HepG2 (cell line): Measurements from ENCODE around the gene WDR41. TPM values are rescaled to one million over a fixed set of nuclear protein-coding genes. Genes with fewer than 3 reads are reported as not detected.

ENCODE experiments used
- ATAC-seq: fragments of 200-7000 bp; cut with Tn5 transposase; 3 replicates; pipeline ENCODE4 v1.9.1; 2020; ENCODE audit warnings: mild to moderate bottlenecking, moderate library complexity
- BruUV-seq: library from RNA; stranded (reverse); fragments of 400-500 nt; replicated peaks from 2 replicates; lab custom pipeline; 2021; lab: Mats Ljungman, UMichigan
- CTCF ChIA-PET: fragments of 300-600 bp; formaldehyde crosslinking; extraction: SDS; loops from one replicate; lab custom pipeline; 2021; ENCODE audit warnings: low total read pairs, inconsistent platforms, low intra/inter-chr PET ratio; lab: Yijun Ruan, JAX
- POLR2A ChIA-PET: fragments of 350-600 bp; sonication (Branson Sonifier 250); formaldehyde crosslinking; loops from one replicate; lab custom pipeline; 2020; ENCODE audit warnings: antibody characterized with exemption, inconsistent platforms; lab: Yijun Ruan, JAX
- DNase-seq: peaks from one replicate; pipeline ENCODE4 v3.0.0-alpha.2; 2015; ENCODE audit warnings: low spot score
- FAIRE-seq: peaks from 3 replicates; lab custom pipeline; 2011; peaks lifted over from hg19 to GRCh38; lab: Jason Lieb, UNC
- H2AFZ ChIP-seq: one replicate; pipeline ENCODE4 v1.6.1; 2011; ENCODE audit warnings: low read length, inconsistent platforms
- H3K27ac ChIP-seq: fragments of 300-600 bp; 3 replicates; pipeline ENCODE4 v1.8.0; 2011; ENCODE audit warnings: mixed run types, mild to moderate bottlenecking, mixed read lengths, low read length, inconsistent platforms; ENCODE audit not compliant: insufficient read depth; ENCODE audit errors: extremely low read length
- H3K27me3 ChIP-seq, 2 experiments: fragments of 200-600 bp in 1 of 2; 2 replicates in 1 of 2; 3 replicates in 1 of 2; pipeline versions ENCODE4 v1.6.0 to v1.8.0; 2011; ENCODE audit warnings: low read length in 2 of 2, mild to moderate bottlenecking in 2 of 2, moderate library complexity in 2 of 2, inconsistent platforms in 1 of 2; ENCODE audit not compliant: insufficient read depth in 2 of 2, control insufficient read depth in 1 of 2
- H3K36me3 ChIP-seq, 2 experiments: fragments of 200-600 bp in 1 of 2; replicated peaks in 1 of 2; 2 replicates in 1 of 2; 3 replicates in 1 of 2; pipeline versions ENCODE4 v1.5.1 to v1.8.0; 2011; ENCODE audit warnings: low read length in 2 of 2, inconsistent platforms in 1 of 2; ENCODE audit not compliant: insufficient read depth in 2 of 2, control insufficient read depth in 1 of 2
- H3K4me1 ChIP-seq: 2 replicates; pipeline ENCODE4 v1.5.1; 2012; ENCODE audit warnings: low read length, inconsistent platforms; ENCODE audit not compliant: insufficient read depth
- H3K4me2 ChIP-seq: 2 replicates; pipeline ENCODE4 v1.6.0; 2011; ENCODE audit warnings: low read depth, low read length, inconsistent platforms
- H3K4me3 ChIP-seq, 3 experiments: fragments of 200-600 bp in 1 of 3; sonication (generic), shearing (Covaris generic) in 1 of 3; replicated peaks in 1 of 3; 2 replicates each; pipeline ENCODE4 v1.5.1; 2011 to 2016; ENCODE audit warnings: low read length in 3 of 3, inconsistent platforms in 2 of 3, low read depth in 2 of 3, mild to moderate bottlenecking in 2 of 3, control low read depth in 1 of 3, mixed read lengths in 1 of 3; ENCODE audit not compliant: insufficient read depth in 1 of 3
- H3K79me2 ChIP-seq: one replicate; pipeline ENCODE4 v1.6.1; 2011; ENCODE audit warnings: low read length, inconsistent platforms; ENCODE audit not compliant: insufficient read depth
- H3K9ac ChIP-seq: 2 replicates; pipeline ENCODE4 v1.6.0; 2011; ENCODE audit warnings: mild to moderate bottlenecking, low read depth, low read length, inconsistent platforms; ENCODE audit not compliant: insufficient read depth
- H3K9me3 ChIP-seq: 2 replicates; pipeline ENCODE4 v1.5.1; 2012; ENCODE audit warnings: mild to moderate bottlenecking, low read length
- H4K20me1 ChIP-seq: 2 replicates; pipeline ENCODE4 v1.6.0; 2011; ENCODE audit warnings: inconsistent platforms, mild to moderate bottlenecking, low read length, moderate library complexity; ENCODE audit not compliant: insufficient read depth
- ATF6 ChIP-seq: sonication (generic); formaldehyde crosslinking; conservative IDR thresholded peaks from 2 replicates; pipeline ENCODE4 v1.4.0; 2020; ENCODE audit warnings: missing genetic modification reagents
- E2F1 ChIP-seq: sonication (generic); formaldehyde crosslinking; IDR thresholded peaks from 2 replicates; pipeline ENCODE4 v1.5.0; 2020; ENCODE audit warnings: missing genetic modification reagents
- GZF1 ChIP-seq: sonication (generic); formaldehyde crosslinking; IDR thresholded peaks from 2 replicates; pipeline ENCODE4 v1.5.1; 2020; ENCODE audit warnings: mild to moderate bottlenecking, missing genetic modification reagents
- KDM2A ChIP-seq: sonication (generic); formaldehyde crosslinking; IDR thresholded peaks from 2 replicates; pipeline ENCODE4 v1.4.0; 2020; ENCODE audit warnings: low read depth, missing genetic modification reagents, borderline replicate concordance
- MEF2D ChIP-seq: sonication (generic); formaldehyde crosslinking; IDR thresholded peaks from 2 replicates; pipeline ENCODE4 v1.5.1; 2020; ENCODE audit warnings: mild to moderate bottlenecking, missing genetic modification reagents
- REXO4 ChIP-seq: sonication (generic); formaldehyde crosslinking; IDR thresholded peaks from 2 replicates; pipeline ENCODE4 v1.8.0; 2022; ENCODE audit warnings: missing genetic modification reagents, mild to moderate bottlenecking, borderline replicate concordance
- SCMH1 ChIP-seq: sonication (generic); formaldehyde crosslinking; IDR thresholded peaks from 2 replicates; pipeline ENCODE4 v1.9.0; 2021; ENCODE audit warnings: missing genetic modification reagents, mild to moderate bottlenecking, borderline replicate concordance
- STAG1 ChIP-seq: sonication (generic); formaldehyde crosslinking; IDR thresholded peaks from 2 replicates; pipeline ENCODE4 v1.4.0; 2020; ENCODE audit warnings: missing genetic modification reagents
- ZBTB10 ChIP-seq: sonication (generic); formaldehyde crosslinking; IDR thresholded peaks from 2 replicates; pipeline ENCODE4 v1.4.0; 2020; ENCODE audit warnings: missing genetic modification reagents, borderline replicate concordance
- ZNF382 ChIP-seq: sonication (generic); formaldehyde crosslinking; IDR thresholded peaks from 2 replicates; pipeline ENCODE4 v1.5.0; 2020; ENCODE audit warnings: missing genetic modification reagents, mild to moderate bottlenecking, borderline replicate concordance
- ZNF615 ChIP-seq: sonication (generic); formaldehyde crosslinking; IDR thresholded peaks from 2 replicates; pipeline ENCODE4 v1.5.0; 2020; ENCODE audit warnings: mild to moderate bottlenecking, missing genetic modification reagents, borderline replicate concordance
- WGBS: methylation state at CpG from one replicate; pipeline ENCODE4 v1.1.6; 2017; ENCODE audit warnings: low lambda C conversion rate; 5-methylcytosine and 5-hydroxymethylcytosine counted together
- in situ Hi-C: cut with HindIII; loops from 2 replicates; pipeline ENCODE4 v1.10.0; 2017; ENCODE audit warnings: low pct_unique_long_range_greater_than_20kb; ENCODE audit not compliant: extremely low pct_ligation_motif_present
- intact Hi-C: fragments of 100-400 bp; cut with micrococcal nuclease; formaldehyde crosslinking; loops from one replicate; pipeline ENCODE4 v1.10.0; 2022; ENCODE audit not compliant: unreplicated experiment
- polyA plus RNA-seq, 8 experiments: library from polyadenylated mRNA; depleted of rRNA in 3 of 8; stranded (reverse) in 7 of 8; unstranded in 1 of 8; fragments of >200 nt; fragmentation: Illumina TruSeq in 4 of 8; extraction: Trizol in 4 of 8; gene quantifications; 2 replicates each; pipeline versions ENCODE4 v1.2.1 to v1.2.3, GENCODE V29; 2011 to 2016; ENCODE audit warnings: low read depth in 4 of 8, missing spikeins in 1 of 8, mixed read lengths in 1 of 8; ENCODE audit not compliant: insufficient read depth in 1 of 8
- total RNA-seq, 5 experiments: library from RNA; depleted of rRNA; stranded (reverse); fragments of >200 nt; fragmentation: Illumina TruSeq; extraction: Trizol; gene quantifications; 2 replicates each; pipeline ENCODE4 v1.2.3, GENCODE V29; 2016; ENCODE audit warnings: low read depth in 1 of 5

The WDR41 gene
- total and polyA plus RNA-seq, 2 of the 13 experiments (the other 11 are each of a cell fraction or from before 2014, with no cell fraction given), result 18.9 to 39.3 TPM

- Histone ChIP-seq H3K27me3 (no peaks in the 10 kb centered on the region), H3K4me2 (no peak overlapping the region), H4K20me1 (no peaks in the 10 kb centered on the region), H3K4me3 (no peak overlapping the region), H3K79me2 (no peaks in the 10 kb centered on the region), H3K9me3 (no peaks in the 10 kb centered on the region), H3K27ac (no peak overlapping the region), H3K4me1 (no peaks in the 10 kb centered on the region), H3K36me3 (no peaks in the 10 kb centered on the region), H3K9ac (no peak overlapping the region), H2AFZ (no peak overlapping the region)
- POLR2A ChIA-PET, result no interaction called here
- in situ Hi-C loops, result no loop called here
- FAIRE-seq (no peak), DNase-seq (no peak), ATAC-seq (no peak)
- intact Hi-C loops, result no loop called here
- no TSS peak for BruUV-seq
- CTCF ChIA-PET, result no interaction called here
- 1% methylated on average over 3 of the region's 3 CpGs for WGBS
- TF ChIP-seq KDM2A (CRISPR knock-in tag) (no peak), ZBTB10 (CRISPR knock-in tag) (no peak), E2F1 (no peak)
Measured at GRCh38 chr5:77531297-77531696, 39.2 kb upstream of the WDR41 start.

- H3K27me3 ChIP-seq, result peaks cover 0 to 3% of the 10 kb centered on the region in 2 experiments; a peak in 2 of 5 replicates
- FAIRE-seq (no peak), DNase-seq (peak; percentile 18), ATAC-seq (no peak)
- H4K20me1 ChIP-seq, result no peaks in the 10 kb centered on the region
- H3K4me1 ChIP-seq, result no peaks in the 10 kb centered on the region
- no peaks in the 10 kb centered on the region for H3K36me3 ChIP-seq
- H2AFZ ChIP-seq, result no peak overlapping the region
- POLR2A ChIA-PET, result no interaction called here
- H3K9me3 ChIP-seq, result no peaks in the 10 kb centered on the region
- H3K79me2 ChIP-seq, result no peaks in the 10 kb centered on the region
- WGBS, result 21% methylated on average over 2 of the region's 2 CpGs
- CTCF ChIA-PET, result interaction anchor here (1.5 kb wide), 1 partner anchor 490 kb away, joined by 5 read pairs; no protein-coding TSS in a partner anchor
- intact Hi-C loops, result no loop called here
- no peak overlapping the region for H3K27ac ChIP-seq
- in situ Hi-C loops, result no loop called here
- BruUV-seq, result no TSS peak
- H3K4me2 ChIP-seq, result no peak overlapping the region
- no peak overlapping the region for H3K4me3 ChIP-seq
- H3K9ac ChIP-seq, result no peak overlapping the region
- TF ChIP-seq STAG1 (CRISPR knock-in tag) (peak; percentile 59), REXO4 (CRISPR knock-in tag) (no peak), GZF1 (CRISPR knock-in tag) (no peak), SCMH1 (CRISPR knock-in tag) (no peak), ZNF615 (CRISPR knock-in tag) (no peak), ZNF382 (CRISPR knock-in tag) (no peak), MEF2D (CRISPR knock-in tag) (no peak), ATF6 (CRISPR knock-in tag) (no peak)
Measured at GRCh38 chr5:77518304-77518703, 26.2 kb upstream of the WDR41 start.
